Measurements from ENCODE around the gene DCAF8L2. TPM values are rescaled to one million over a fixed set of nuclear protein-coding genes. Genes with fewer than 3 reads are reported as not detected.
"Not testable (repeated sequence)": the region's sequence is repeated elsewhere in the genome, so short reads cannot be mapped to it uniquely, and the experiment has no call there.

The DCAF8L2 gene
- total RNA-seq, 6 experiments from 2014 or later, result not detected

- Mint-ChIP-seq H3K27ac (no peak overlapping the region), H3K4me3 (no peak overlapping the region), H3K36me3 (ENCODE audit: low read depth) (no peaks in the 10 kb centered on the region), H3K27me3 (ENCODE audit: insufficient read depth) (peaks cover 2% of the 10 kb centered on the region; the same call in 1 of the 2 replicates), H3K4me1 (ENCODE audit: low read depth) (no peaks in the 10 kb centered on the region), H3K9me3 (no peaks in the 10 kb centered on the region)
- no peak for TF ChIP-seq CTCF (IDR thresholded peaks at IDR 0.05)
- no peak for DNase-seq
Observed at GRCh38 chrX:27706526-27706925, 116.4 kb downstream of the DCAF8L2 start.

DNA sequence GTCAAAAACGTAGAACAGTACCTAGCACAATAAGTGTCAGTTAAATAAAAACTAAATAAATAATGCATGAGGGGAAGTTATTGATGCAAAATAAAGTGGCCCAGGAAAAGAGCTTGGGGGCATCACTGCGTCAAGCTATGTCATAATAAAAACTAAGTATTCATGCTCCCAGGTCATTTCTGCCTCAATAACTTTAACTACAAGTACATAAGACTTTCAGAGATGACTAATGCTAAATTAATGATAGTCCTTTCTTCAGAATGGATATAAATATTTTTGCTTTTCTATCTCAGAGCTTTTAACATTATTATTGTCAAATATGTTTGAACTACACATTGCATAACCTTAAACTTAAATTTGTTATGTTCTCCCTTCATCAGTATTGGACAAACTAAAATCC lies 125.5 kb downstream of the DCAF8L2 start:
- Mint-ChIP-seq H3K27ac (no peak overlapping the region), H3K4me1 (ENCODE audit: low read depth) (no peaks in the 10 kb centered on the region), H3K4me3 (no peak overlapping the region), H3K27me3 (ENCODE audit: insufficient read depth) (no peaks in the 10 kb centered on the region), H3K9me3 (peaks cover 5% of the 10 kb centered on the region; the same call in 1 of the 2 replicates), H3K36me3 (ENCODE audit: low read depth) (no peaks in the 10 kb centered on the region)
- DNase-seq, result no peak
- TF ChIP-seq CTCF (IDR thresholded peaks at IDR 0.05), result no peak

- Mint-ChIP-seq H3K36me3 (ENCODE audit: low read depth) (no peaks in the 10 kb centered on the region), H3K27me3 (ENCODE audit: insufficient read depth) (no peaks in the 10 kb centered on the region), H3K4me1 (ENCODE audit: low read depth) (no peaks in the 10 kb centered on the region), H3K4me3 (no peak overlapping the region), H3K27ac (no peak overlapping the region), H3K9me3 (0 out of 2 replicates have a peak, but pooled peaks cover 5% of the 10 kb centered on the region)
- no peak for TF ChIP-seq CTCF (IDR thresholded peaks at IDR 0.05)
- DNase-seq, result no peak
Observed at GRCh38 chrX:27728291-27728690, 138.1 kb downstream of the DCAF8L2 start.

GRCh38 chrX:27731962-27732361 lies 141.8 kb downstream of the DCAF8L2 start:
- Mint-ChIP-seq H3K36me3 (ENCODE audit: low read depth) (no peaks in the 10 kb centered on the region), H3K27ac (no peak overlapping the region)

DNA sequence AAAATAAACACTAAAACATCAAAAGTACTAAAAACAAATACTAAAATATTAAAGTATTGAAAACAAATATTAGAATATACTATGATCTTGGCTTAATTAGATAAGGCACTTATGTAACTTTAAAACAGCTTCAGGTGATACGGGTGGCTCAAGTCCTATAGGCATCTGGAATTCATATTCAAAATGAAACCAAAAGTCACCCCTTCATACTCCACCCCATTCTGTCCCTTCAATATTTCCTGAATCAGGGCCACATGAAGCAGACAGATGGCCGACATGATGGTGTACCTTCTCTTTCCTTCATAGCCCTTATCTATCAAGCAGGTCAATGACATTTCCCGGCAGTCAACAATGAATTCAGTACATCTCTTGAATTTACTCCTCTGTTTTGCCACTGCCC lies 145.8 kb downstream of the DCAF8L2 start:
- Mint-ChIP-seq H3K9me3 (peaks cover 4% of the 10 kb centered on the region), H3K27me3 (ENCODE audit: insufficient read depth) (no peaks in the 10 kb centered on the region), H3K27ac (no peak overlapping the region), H3K36me3 (ENCODE audit: low read depth) (no peaks in the 10 kb centered on the region), H3K4me3 (no peak overlapping the region), H3K4me1 (ENCODE audit: low read depth) (no peaks in the 10 kb centered on the region)
- TF ChIP-seq CTCF (IDR thresholded peaks at IDR 0.05), result no peak
- DNase-seq, result no peak

More at GRCh38 chrX:27731962-27732361, 141.8 kb downstream of the DCAF8L2 start:
- no peak for DNase-seq
- no peak for TF ChIP-seq CTCF (IDR thresholded peaks at IDR 0.05)
- peaks cover 5% of the 10 kb centered on the region; the same call in 1 of the 2 replicates for H3K9me3 Mint-ChIP-seq
- no peaks in the 10 kb centered on the region for H3K4me1 Mint-ChIP-seq (ENCODE audit: low read depth)
- H3K4me3 Mint-ChIP-seq, result no peak overlapping the region
- no peaks in the 10 kb centered on the region for H3K27me3 Mint-ChIP-seq (ENCODE audit: insufficient read depth)

DNA sequence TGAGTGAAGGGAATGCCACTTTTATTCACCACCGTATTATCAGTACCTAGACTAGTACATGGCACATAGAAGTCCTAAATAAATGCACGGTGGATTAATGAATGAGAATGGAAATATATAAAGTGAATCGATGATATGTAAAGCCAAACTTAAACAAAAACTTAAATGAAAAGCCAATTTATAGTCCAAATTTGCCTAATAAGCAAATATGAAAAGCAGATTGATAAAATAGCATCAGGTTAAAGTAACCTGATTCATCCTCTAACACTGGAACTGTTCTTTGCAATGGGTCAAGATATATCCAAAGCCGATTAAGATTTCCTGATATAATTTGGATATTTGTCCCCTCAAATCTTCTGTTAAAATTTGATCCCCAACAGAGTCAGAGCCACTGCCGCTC lies 150.8 kb downstream of the DCAF8L2 start:
- DNase-seq, result no peak
- Mint-ChIP-seq H3K4me1 (ENCODE audit: low read depth) (no peaks in the 10 kb centered on the region), H3K27me3 (ENCODE audit: insufficient read depth) (no peaks in the 10 kb centered on the region), H3K36me3 (ENCODE audit: low read depth) (no peaks in the 10 kb centered on the region), H3K9me3 (peaks cover 4% of the 10 kb centered on the region; the same call in 1 of the 2 replicates), H3K4me3 (no peak overlapping the region), H3K27ac (no peak overlapping the region)
- TF ChIP-seq CTCF (IDR thresholded peaks at IDR 0.05), result no peak

DNA sequence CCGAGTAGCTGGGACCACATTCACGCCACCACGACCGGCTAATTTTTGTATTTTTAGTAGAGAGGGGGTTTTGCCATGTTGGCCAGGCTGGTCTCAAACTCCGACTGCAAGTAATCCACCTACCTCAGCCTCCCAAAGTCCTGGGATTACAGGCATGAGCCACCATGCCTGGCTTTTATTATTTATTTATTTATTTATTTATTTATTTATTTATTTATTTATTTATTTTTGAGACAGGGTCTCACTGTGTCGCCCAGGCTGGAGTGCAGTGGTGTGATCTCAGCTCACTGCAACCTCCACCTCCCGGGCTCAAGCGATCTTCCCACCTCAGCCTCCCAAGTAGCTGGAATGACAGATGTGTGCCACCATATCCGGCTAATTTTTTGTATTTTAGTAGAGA lies 153.4 kb downstream of the DCAF8L2 start:
- H3K27me3 Mint-ChIP-seq (ENCODE audit: insufficient read depth); H3K4me3 Mint-ChIP-seq; H3K36me3 Mint-ChIP-seq (ENCODE audit: low read depth); H3K27ac Mint-ChIP-seq; DNase-seq; H3K4me1 Mint-ChIP-seq (ENCODE audit: low read depth): not testable (repeated sequence)
- H3K9me3 Mint-ChIP-seq, result peaks cover 17% of the 10 kb centered on the region

All from HFFc6 (cell line).